ENCODE results near the gene RAB34. TPM values are rescaled to one million over a fixed set of nuclear protein-coding genes. Genes with fewer than 3 reads are reported as not detected.

Gene RAB34
- polyA plus RNA-seq, 3 donors: 66.7 to 93.3 (median 79.1) TPM

DNA sequence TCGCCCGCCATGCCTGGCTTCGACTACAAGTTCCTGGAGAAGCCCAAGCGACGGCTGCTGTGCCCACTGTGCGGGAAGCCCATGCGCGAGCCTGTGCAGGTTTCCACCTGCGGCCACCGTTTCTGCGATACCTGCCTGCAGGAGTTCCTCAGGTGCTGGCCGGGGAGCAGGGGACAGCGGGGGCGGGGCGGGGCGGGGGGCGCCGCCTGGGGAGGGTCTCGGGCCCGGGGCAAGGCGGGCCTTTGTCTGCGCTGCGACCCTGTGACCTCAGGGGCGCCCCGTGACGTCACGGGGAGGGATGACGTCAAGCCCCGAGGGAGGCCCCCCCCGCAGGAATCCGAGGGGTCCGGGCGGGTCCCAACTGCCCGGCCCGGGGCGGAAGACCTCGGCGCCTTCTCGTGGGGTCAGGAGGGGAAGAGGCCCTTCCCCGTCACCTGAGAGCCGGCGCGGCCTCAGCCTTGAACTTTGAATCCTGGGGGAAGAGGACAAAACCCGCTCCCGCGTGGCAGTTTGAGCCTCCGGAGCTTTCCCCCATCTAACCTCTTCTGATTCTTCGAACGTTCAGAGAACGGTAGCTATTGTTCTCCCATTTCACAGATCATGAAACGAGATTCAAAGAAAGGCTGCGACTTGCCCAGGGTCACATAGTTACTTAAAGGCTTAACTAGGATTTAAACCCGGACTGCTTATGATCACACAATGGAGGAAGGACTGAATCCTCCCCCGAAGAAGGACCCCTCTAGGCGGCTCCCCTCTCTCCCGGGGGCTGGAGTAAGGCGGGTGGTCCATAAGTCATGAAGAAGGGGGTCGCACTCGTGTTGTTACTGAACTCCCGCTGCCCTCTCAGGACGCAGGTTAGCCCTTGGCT lies 26.7 kb upstream of the RAB34 start:
- H4K20me1 ChIP-seq (ENCODE audit: insufficient read depth, low read length): peaks cover 13% of the 10 kb centered on the region
- peaks cover 12 to 13% of the 10 kb centered on the region in 2 donors for H3K36me3 Mint-ChIP-seq
- peaks cover 49 to 51% of the 10 kb centered on the region in 2 donors for H3K4me1 ChIP-seq (ENCODE audit: control insufficient read depth in 1 of 2, insufficient read depth in 2 of 2, low read length in 2 of 2)
- intact Hi-C loops (cut with micrococcal nuclease): loop anchor here in 1 of 2 donors (2.0 to 10.0 kb wide), 2 partner anchors 16 to 210 kb away; partner anchors contain the start of genes NEK8 and PHF12
- peak overlapping the region in 5 of 7 donors; percentile 8 to 81 (median 69) for H3K27ac Mint-ChIP-seq
- H3K4me3 ChIP-seq (replicated peaks in 1 of 3; ENCODE audit: low read depth in 2 of 3, low read length in 3 of 3): peak overlapping the region; percentile 15 to 82 (median 28)
- TF ChIP-seq CTCF (IDR thresholded peaks at IDR 0.05): no peak
- DNase-seq: peak in 1 of 3 donors; percentile 57
- no peak overlapping the region for H2AFZ ChIP-seq (ENCODE audit: insufficient read depth, low read depth, low read length, poor library complexity, severe bottlenecking)
- peaks cover 0 to 5% (median 0%) of the 10 kb centered on the region in 7 donors for H3K9me3 Mint-ChIP-seq
- WGBS (ENCODE audit: insufficient coverage): 1% methylated on average over 57 of the region's 61 CpGs
- no peak overlapping the region for H3K27ac ChIP-seq (ENCODE audit: low read depth in 1 of 2, low read length in 2 of 2)
- peaks cover 35% of the 10 kb centered on the region for H3K4me1 Mint-ChIP-seq
- H3K27me3 Mint-ChIP-seq (ENCODE audit: low read depth in 3 of 3): peaks cover 8 to 34% (median 32%) of the 10 kb centered on the region in 3 donors
- H3K9ac ChIP-seq (ENCODE audit: insufficient read depth, low read length, poor library complexity, severe bottlenecking): peak overlapping the region; percentile 59
- H3K79me2 ChIP-seq (ENCODE audit: insufficient read depth, low read length): no peaks in the 10 kb centered on the region
- H3K4me2 ChIP-seq (replicated peaks; ENCODE audit: extremely low read depth, low read length, poor library complexity, severe bottlenecking): peak overlapping the region; percentile 90
- no peaks in the 10 kb centered on the region for H3K9me3 ChIP-seq (replicated peaks in 1 of 2; ENCODE audit: control insufficient read depth in 1 of 2, insufficient read depth in 1 of 2, low read length in 2 of 2)
- peaks cover 4 to 15% of the 10 kb centered on the region in 2 donors for H3K27me3 ChIP-seq (ENCODE audit: control insufficient read depth in 2 of 2, insufficient read depth in 2 of 2, low read length in 2 of 2)
- no peaks in the 10 kb centered on the region for H3K36me3 ChIP-seq (replicated peaks in 1 of 2; ENCODE audit: control insufficient read depth in 1 of 2, insufficient read depth in 2 of 2, low read length in 2 of 2)
- H3K4me3 Mint-ChIP-seq: peak overlapping the region; percentile 76 to 84

DNA sequence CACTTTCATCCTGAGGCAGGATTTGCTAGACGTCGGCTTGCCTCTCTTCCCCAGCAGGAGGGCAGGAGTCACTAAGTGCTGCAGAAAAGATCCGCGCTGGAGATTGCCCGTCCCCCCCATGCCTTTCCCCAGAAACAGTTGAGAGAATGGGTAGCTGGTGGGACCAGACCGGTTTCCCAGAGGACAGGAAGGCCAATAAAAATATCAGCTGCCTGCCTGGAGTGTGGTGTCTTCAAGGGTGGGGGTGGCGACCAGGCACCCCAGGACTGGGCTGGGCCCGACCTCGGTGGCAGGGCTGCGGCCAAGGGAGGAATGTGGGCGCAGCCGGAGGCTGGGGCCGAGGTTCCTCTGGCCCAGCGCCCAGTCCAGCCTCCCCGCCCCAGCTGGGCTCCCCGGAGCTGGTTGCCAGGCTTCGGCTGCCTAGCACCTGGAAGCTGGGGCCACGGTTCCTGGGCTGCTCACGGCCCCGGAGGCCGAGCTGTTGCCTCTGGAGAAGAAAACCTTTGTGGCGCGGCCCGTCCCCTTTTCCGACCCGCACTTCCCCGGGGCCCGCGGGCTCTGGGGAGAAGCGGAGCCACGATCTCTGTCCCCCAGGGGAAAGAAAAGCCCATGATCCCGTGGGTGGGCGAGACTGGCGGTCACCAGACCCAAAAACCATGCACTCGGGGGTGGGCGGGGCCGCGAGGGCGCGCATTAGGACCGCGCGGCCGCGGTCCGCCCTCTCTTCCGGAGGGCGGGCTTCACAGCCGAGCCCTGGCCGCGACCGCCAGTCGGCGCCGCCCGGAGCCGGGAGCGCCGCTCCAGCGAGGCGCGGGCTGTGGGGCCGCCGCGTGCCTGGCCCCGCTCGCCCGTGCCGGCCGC lies 25.8 kb upstream of the RAB34 start, which contains the start of gene TRAF4:
TRAF4 (plus strand) TSS at position 769 of the 861 bp plus-strand sequence. CDS start 102 bp downstream, outside the sequence.
- Mint-ChIP-seq H3K36me3 (peaks cover 10 to 17% of the 10 kb centered on the region in 2 donors), H3K4me1 (peaks cover 35% of the 10 kb centered on the region), H3K27me3 (ENCODE audit: low read depth in 3 of 3) (peaks cover 8 to 34% (median 32%) of the 10 kb centered on the region in 3 donors), H3K9me3 (peaks cover 0 to 8% (median 0%) of the 10 kb centered on the region in 7 donors), H3K4me3 (peak within 1 kb of the TSS; percentile 77 to 84), H3K27ac (peak within 1 kb of the TSS in 5 of 7 donors; percentile 8 to 81 (median 69))
- Histone ChIP-seq H3K9ac (ENCODE audit: insufficient read depth, low read length, poor library complexity, severe bottlenecking) (peak within 1 kb of the TSS; percentile 59), H3K27ac (ENCODE audit: low read depth in 1 of 2, low read length in 2 of 2) (peak within 1 kb of the TSS in 1 of 2 donors; percentile 58), H3K9me3 (replicated peaks in 1 of 2; ENCODE audit: control insufficient read depth in 1 of 2, insufficient read depth in 1 of 2, low read length in 2 of 2) (no peaks in the 10 kb centered on the region), H3K4me1 (ENCODE audit: control insufficient read depth in 1 of 2, insufficient read depth in 2 of 2, low read length in 2 of 2) (peaks cover 49 to 51% of the 10 kb centered on the region in 2 donors), H2AFZ (ENCODE audit: insufficient read depth, low read depth, low read length, poor library complexity, severe bottlenecking) (peak within 1 kb of the TSS; percentile 89), H3K4me2 (replicated peaks; ENCODE audit: extremely low read depth, low read length, poor library complexity, severe bottlenecking) (peak within 1 kb of the TSS; percentile 90), H3K27me3 (ENCODE audit: control insufficient read depth in 2 of 2, insufficient read depth in 2 of 2, low read length in 2 of 2) (peaks cover 4 to 15% of the 10 kb centered on the region in 2 donors), H4K20me1 (ENCODE audit: insufficient read depth, low read length) (peaks cover 13% of the 10 kb centered on the region), H3K36me3 (replicated peaks in 1 of 2; ENCODE audit: control insufficient read depth in 1 of 2, insufficient read depth in 2 of 2, low read length in 2 of 2) (no peaks in the 10 kb centered on the region), H3K4me3 (replicated peaks in 1 of 3; ENCODE audit: low read depth in 2 of 3, low read length in 3 of 3) (peak within 1 kb of the TSS; percentile 49 to 82 (median 69)), H3K79me2 (ENCODE audit: insufficient read depth, low read length) (no peaks in the 10 kb centered on the region)
- WGBS (ENCODE audit: insufficient coverage): under 1% methylated on average over 64 of the region's 70 CpGs
- intact Hi-C loops (cut with micrococcal nuclease): loop anchor here (2.0 to 10.0 kb wide), 3 partner anchors 15 to 211 kb away; partner anchors contain the start of genes NEK8 (in 1 of the 2), PHF12 (in 1 of the 2) and TLCD1 (in 1 of the 2)
- DNase-seq: peak; percentile 63 to 70 (median 68)
- TF ChIP-seq CTCF (IDR thresholded peaks at IDR 0.05): peak; percentile 7
